K562 (cell line): ENCODE measurements around the gene LDAH. TPM values are rescaled to one million over a fixed set of nuclear protein-coding genes. Genes with fewer than 3 reads are reported as not detected.

ENCODE experiments used
- EHMT2 ChIP-seq: fragments of 450-650 bp; IDR thresholded peaks from 2 replicates; pipeline ENCODE4 v1.6.1; 2018; ENCODE audit warnings: antibody characterized with exemption
- EP400 ChIP-seq: fragments of 450-650 bp; IDR thresholded peaks from 2 replicates; pipeline ENCODE4 v1.6.1; 2017; ENCODE audit warnings: antibody characterized with exemption, mild to moderate bottlenecking, moderate library complexity
- ETV6 ChIP-seq, 3 experiments: fragments of 150-350 bp in 1 of 3; sonication (generic) in 1 of 3; formaldehyde crosslinking in 1 of 3; IDR thresholded peaks; 2 replicates each; pipeline versions ENCODE4 v1.6.1 to v1.8.0; 2014 to 2022; ENCODE audit warnings: borderline replicate concordance in 2 of 3, low read depth in 2 of 3, antibody characterized with exemption in 1 of 3, low read length in 1 of 3, mild to moderate bottlenecking in 1 of 3, missing genetic modification reagents in 1 of 3
- GABPB1 ChIP-seq: sonication (generic); formaldehyde crosslinking; IDR thresholded peaks from 2 replicates; pipeline ENCODE4 v1.8.0; 2022; ENCODE audit warnings: mild to moderate bottlenecking, missing genetic modification reagents
- GATAD2B ChIP-seq: fragments of 450-650 bp; IDR thresholded peaks from 2 replicates; pipeline ENCODE4 v1.6.1; 2017; ENCODE audit warnings: mild to moderate bottlenecking, borderline replicate concordance
- JUNB ChIP-seq: fragments of 450-650 bp; formaldehyde crosslinking; conservative IDR thresholded peaks from 2 replicates; pipeline ENCODE4 v1.4.0; 2020; ENCODE audit warnings: mild to moderate bottlenecking
- KDM4B ChIP-seq, 2 experiments: fragments of 450-650 bp in 1 of 2; sonication (generic) in 1 of 2; IDR thresholded peaks; 2 replicates each; pipeline ENCODE4 v1.6.1; 2016 to 2017; ENCODE audit warnings: borderline replicate concordance in 2 of 2, antibody characterized with exemption in 1 of 2, low read depth in 1 of 2, mild to moderate bottlenecking in 1 of 2
- MEIS2 ChIP-seq: fragments of 450-650 bp; IDR thresholded peaks from 2 replicates; pipeline ENCODE4 v1.6.1; 2014; ENCODE audit warnings: mild to moderate bottlenecking; ENCODE audit not compliant: partially characterized antibody
- NRF1 ChIP-seq, 2 experiments: fragments of 450-650 bp; IDR thresholded peaks in 1 of 2; conservative IDR thresholded peaks in 1 of 2; 2 replicates each; pipeline ENCODE4 v1.6.1; 2014; ENCODE audit warnings: mild to moderate bottlenecking in 2 of 2
- RAD51 ChIP-seq: fragments of 450-650 bp; IDR thresholded peaks from 2 replicates; pipeline ENCODE4 v1.7.1; 2016; ENCODE audit warnings: low read depth, mild to moderate bottlenecking, borderline replicate concordance
- SMARCE1 ChIP-seq: fragments of 450-650 bp; IDR thresholded peaks from 2 replicates; pipeline ENCODE4 v1.7.1; 2016; ENCODE audit warnings: mild to moderate bottlenecking
- polyA plus RNA-seq, 8 experiments: library from polyadenylated mRNA; depleted of rRNA in 4 of 8; stranded (reverse) in 5 of 8; unstranded in 3 of 8; fragments of >200 nt; fragmentation: Nextera tagmentation in 2 of 8; fragmentation: Illumina TruSeq in 1 of 8; extraction: Ambion mirVana in 2 of 8; extraction: Trizol in 1 of 8; gene quantifications; 2 replicates each; pipeline versions ENCODE4 v1.2.1 to v1.2.3, GENCODE V29; 2011 to 2014; ENCODE audit warnings: inconsistent platforms in 1 of 8, missing spikeins in 1 of 8
- total RNA-seq, 7 experiments: library from RNA; depleted of rRNA in 6 of 7; stranded (reverse); fragments of >200 nt in 6 of 7; fragmentation: Illumina TruSeq in 2 of 7; extraction: Trizol in 2 of 7; gene quantifications; 2 replicates each; pipeline versions ENCODE4 v1.2.1 to v1.2.3, GENCODE V29; 2011 to 2021; ENCODE audit warnings: low replicate concordance in 1 of 7
- TF ChIP-seq, protein P1 (sequence below): fragments of 450-650 bp; IDR thresholded peaks from 2 replicates; pipeline ENCODE4 v1.6.1; 2018; ENCODE audit not compliant: partially characterized antibody
- TF ChIP-seq, protein P2 (sequence below), 2 experiments: fragments of 450-650 bp; formaldehyde crosslinking in 1 of 2; IDR thresholded peaks; 2 replicates each; pipeline versions ENCODE4 v1.4.0 to v1.6.1; 2014 to 2020; ENCODE audit warnings: mild to moderate bottlenecking in 2 of 2, borderline replicate concordance in 1 of 2, low read depth in 1 of 2

The LDAH gene
- total and polyA plus RNA-seq, 9 of the 15 experiments (the other 6 are each of a cell fraction or from before 2014, with no cell fraction given): 22.3 to 60.1 (median 40.0) TPM

GRCh38 chr2:20822535-20823490, at the start of gene LDAH (continued):
- TF ChIP-seq, protein P1, sequence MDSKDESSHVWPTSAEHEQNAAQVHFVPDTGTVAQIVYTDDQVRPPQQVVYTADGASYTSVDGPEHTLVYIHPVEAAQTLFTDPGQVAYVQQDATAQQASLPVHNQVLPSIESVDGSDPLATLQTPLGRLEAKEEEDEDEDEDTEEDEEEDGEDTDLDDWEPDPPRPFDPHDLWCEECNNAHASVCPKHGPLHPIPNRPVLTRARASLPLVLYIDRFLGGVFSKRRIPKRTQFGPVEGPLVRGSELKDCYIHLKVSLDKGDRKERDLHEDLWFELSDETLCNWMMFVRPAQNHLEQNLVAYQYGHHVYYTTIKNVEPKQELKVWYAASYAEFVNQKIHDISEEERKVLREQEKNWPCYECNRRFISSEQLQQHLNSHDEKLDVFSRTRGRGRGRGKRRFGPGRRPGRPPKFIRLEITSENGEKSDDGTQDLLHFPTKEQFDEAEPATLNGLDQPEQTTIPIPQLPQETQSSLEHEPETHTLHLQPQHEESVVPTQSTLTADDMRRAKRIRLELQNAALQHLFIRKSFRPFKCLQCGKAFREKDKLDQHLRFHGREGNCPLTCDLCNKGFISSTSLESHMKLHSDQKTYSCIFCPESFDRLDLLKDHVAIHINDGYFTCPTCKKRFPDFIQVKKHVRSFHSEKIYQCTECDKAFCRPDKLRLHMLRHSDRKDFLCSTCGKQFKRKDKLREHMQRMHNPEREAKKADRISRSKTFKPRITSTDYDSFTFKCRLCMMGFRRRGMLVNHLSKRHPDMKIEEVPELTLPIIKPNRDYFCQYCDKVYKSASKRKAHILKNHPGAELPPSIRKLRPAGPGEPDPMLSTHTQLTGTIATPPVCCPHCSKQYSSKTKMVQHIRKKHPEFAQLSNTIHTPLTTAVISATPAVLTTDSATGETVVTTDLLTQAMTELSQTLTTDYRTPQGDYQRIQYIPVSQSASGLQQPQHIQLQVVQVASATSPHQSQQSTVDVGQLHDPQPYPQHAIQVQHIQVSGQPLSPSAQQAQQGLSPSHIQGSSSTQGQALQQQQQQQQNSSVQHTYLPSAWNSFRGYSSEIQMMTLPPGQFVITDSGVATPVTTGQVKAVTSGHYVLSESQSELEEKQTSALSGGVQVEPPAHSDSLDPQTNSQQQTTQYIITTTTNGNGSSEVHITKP: peak; percentile 7
- TF ChIP-seq GABPB1 (CRISPR knock-in tag): peak; percentile 97
- TF ChIP-seq NRF1 (conservative IDR thresholded peaks at IDR 0.05 in 1 of 2, IDR thresholded peaks at IDR 0.05 in 1 of 2): peak; percentile 47 to 65
- peak in 1 of 2 experiments; percentile 94; a peak in 2 of 4 replicates for TF ChIP-seq KDM4B (IDR thresholded peaks at IDR 0.05; ENCODE audit: borderline replicate concordance in 2 of 2, low read depth in 1 of 2)
- no peak for TF ChIP-seq ETV6 (IDR thresholded peaks at IDR 0.05; ENCODE audit: borderline replicate concordance in 1 of 2, low read depth in 2 of 2, low read length in 1 of 2)
- TF ChIP-seq ETV6 (CRISPR knock-in tag; IDR thresholded peaks at IDR 0.05; ENCODE audit: borderline replicate concordance): peak; percentile 81; the same call in 1 of the 2 replicates
- peak; percentile 92 for TF ChIP-seq EP400
- 0 out of 2 replicates have a peak, but pooled peaks have one; percentile 30 for TF ChIP-seq SMARCE1
- peak; percentile 63; the same call in 1 of the 2 replicates for TF ChIP-seq RAD51
- TF ChIP-seq GATAD2B: peak; percentile 46; the same call in 1 of the 2 replicates
- TF ChIP-seq JUNB (CRISPR knock-in tag): peak; percentile 56; the same call in 1 of the 2 replicates
- TF ChIP-seq, protein P2, sequence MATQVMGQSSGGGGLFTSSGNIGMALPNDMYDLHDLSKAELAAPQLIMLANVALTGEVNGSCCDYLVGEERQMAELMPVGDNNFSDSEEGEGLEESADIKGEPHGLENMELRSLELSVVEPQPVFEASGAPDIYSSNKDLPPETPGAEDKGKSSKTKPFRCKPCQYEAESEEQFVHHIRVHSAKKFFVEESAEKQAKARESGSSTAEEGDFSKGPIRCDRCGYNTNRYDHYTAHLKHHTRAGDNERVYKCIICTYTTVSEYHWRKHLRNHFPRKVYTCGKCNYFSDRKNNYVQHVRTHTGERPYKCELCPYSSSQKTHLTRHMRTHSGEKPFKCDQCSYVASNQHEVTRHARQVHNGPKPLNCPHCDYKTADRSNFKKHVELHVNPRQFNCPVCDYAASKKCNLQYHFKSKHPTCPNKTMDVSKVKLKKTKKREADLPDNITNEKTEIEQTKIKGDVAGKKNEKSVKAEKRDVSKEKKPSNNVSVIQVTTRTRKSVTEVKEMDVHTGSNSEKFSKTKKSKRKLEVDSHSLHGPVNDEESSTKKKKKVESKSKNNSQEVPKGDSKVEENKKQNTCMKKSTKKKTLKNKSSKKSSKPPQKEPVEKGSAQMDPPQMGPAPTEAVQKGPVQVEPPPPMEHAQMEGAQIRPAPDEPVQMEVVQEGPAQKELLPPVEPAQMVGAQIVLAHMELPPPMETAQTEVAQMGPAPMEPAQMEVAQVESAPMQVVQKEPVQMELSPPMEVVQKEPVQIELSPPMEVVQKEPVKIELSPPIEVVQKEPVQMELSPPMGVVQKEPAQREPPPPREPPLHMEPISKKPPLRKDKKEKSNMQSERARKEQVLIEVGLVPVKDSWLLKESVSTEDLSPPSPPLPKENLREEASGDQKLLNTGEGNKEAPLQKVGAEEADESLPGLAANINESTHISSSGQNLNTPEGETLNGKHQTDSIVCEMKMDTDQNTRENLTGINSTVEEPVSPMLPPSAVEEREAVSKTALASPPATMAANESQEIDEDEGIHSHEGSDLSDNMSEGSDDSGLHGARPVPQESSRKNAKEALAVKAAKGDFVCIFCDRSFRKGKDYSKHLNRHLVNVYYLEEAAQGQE (IDR thresholded peaks at IDR 0.05; ENCODE audit: borderline replicate concordance): no peak
- TF ChIP-seq, protein P2 (CRISPR knock-in tag; IDR thresholded peaks at IDR 0.05; ENCODE audit: low read depth): 0 out of 2 replicates have a peak, but pooled peaks have one; percentile 37
- TF ChIP-seq MEIS2: peak; percentile 17
- peak; percentile 66; the same call in 1 of the 2 replicates for TF ChIP-seq EHMT2
